ENCODE measurements around the gene MLIP.

DNA sequence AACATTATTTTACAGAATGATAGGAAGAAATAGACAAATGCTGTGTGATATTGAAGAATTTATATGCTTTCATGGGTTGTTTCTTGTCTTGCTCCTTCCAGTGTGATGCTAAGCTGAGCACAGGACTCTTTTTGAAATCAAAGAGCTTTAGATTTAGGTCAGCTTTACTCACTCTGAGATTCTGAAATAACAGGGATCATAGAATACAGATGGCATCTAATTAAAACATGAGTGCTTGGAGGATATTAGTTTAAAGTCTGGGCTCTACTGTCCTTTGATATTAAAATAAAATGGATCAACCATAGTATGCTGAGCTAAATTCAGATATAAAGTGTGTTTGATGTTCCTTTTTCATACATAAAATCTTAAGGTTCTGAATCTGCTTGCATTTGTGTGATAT, 29.6 kb downstream of the MLIP start:
- TF ChIP-seq, protein P1, sequence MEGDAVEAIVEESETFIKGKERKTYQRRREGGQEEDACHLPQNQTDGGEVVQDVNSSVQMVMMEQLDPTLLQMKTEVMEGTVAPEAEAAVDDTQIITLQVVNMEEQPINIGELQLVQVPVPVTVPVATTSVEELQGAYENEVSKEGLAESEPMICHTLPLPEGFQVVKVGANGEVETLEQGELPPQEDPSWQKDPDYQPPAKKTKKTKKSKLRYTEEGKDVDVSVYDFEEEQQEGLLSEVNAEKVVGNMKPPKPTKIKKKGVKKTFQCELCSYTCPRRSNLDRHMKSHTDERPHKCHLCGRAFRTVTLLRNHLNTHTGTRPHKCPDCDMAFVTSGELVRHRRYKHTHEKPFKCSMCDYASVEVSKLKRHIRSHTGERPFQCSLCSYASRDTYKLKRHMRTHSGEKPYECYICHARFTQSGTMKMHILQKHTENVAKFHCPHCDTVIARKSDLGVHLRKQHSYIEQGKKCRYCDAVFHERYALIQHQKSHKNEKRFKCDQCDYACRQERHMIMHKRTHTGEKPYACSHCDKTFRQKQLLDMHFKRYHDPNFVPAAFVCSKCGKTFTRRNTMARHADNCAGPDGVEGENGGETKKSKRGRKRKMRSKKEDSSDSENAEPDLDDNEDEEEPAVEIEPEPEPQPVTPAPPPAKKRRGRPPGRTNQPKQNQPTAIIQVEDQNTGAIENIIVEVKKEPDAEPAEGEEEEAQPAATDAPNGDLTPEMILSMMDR (IDR thresholded peaks at IDR 0.05), result no peak
- TF ChIP-seq POLR2A (IDR thresholded peaks at IDR 0.05) (no peak), EP300 (IDR thresholded peaks at IDR 0.05) (no peak)
